Measurements from ENCODE around the gene FRRS1L. TPM values are rescaled to one million over a fixed set of nuclear protein-coding genes. Genes with fewer than 3 reads are reported as not detected.

Gene FRRS1L
- total RNA-seq, 2 experiments from 2014 or later, result not detected

DNA sequence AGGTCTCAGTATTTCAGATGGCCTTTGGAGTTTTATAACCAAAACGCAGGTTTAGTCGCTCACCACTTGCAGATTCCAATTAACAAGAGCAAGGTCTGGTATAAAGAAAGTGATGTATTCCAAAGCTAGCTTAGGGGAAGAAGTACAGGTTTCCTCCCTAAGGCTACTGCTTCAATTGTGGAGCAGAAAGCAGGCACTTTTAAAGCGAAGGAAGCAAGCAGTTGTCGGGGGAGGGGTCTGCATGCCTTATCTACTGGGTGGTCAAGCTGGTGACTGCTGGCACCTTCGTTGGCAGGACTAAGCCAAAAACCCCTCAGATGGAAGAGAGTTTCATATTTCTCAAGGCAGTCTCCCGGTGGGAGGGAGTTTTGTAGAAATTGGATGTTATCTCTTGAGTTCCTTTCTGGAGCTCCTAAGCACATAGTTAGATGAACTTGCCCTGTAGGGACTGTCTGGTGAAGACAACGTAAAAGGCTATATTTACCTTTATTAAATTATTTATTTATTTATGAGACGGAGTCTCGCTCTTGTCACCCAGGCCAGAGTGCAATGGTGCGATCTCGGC is 45.7 kb downstream of the FRRS1L start:
- Mint-ChIP-seq H3K9me3 (no peaks in the 10 kb centered on the region), H3K4me1 (ENCODE audit: low read depth) (peaks cover 24% of the 10 kb centered on the region), H3K4me3 (no peak overlapping the region), H3K36me3 (ENCODE audit: low read depth) (peaks cover 7% of the 10 kb centered on the region), H3K27ac (no peak overlapping the region), H3K27me3 (ENCODE audit: low read depth) (no peaks in the 10 kb centered on the region)
- intact Hi-C loops (cut with micrococcal nuclease), result loop anchor here (2.0 kb wide), 2 partner anchors 77 to 289 kb away; no protein-coding TSS in a partner anchor
- no peak for DNase-seq
- CTCF ChIA-PET, result no interaction called here

DNA sequence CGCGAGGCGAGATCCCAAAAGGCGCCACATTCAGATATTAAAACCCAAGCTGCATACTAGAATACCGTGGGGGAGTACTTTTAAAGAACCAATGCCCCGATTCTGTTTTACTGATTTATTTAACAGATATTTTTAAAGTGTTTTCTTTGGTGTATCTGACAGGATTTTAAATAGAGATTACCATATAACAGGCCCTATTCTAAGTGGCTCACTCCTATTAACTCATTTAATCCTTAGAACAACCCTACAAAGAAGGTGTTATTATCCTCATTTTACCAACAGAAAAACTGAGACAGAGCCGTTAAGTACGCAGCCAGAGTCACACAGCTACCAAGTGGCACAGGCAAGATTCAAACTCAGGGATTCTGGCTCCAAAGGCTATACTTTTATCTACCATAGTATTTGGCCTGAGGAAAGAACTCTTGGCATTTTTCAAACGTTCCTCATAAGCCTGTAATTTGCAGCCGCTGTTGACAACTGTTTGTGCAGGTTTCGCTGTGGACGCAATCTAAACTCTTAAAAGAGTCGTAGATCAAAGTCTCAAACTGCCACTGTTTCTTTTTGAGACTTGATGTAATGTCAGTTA is 46.8 kb downstream of the FRRS1L start:
- Mint-ChIP-seq H3K27me3 (ENCODE audit: low read depth) (no peaks in the 10 kb centered on the region), H3K9me3 (no peaks in the 10 kb centered on the region), H3K27ac (peak overlapping the region; percentile 75), H3K36me3 (ENCODE audit: low read depth) (peaks cover 7% of the 10 kb centered on the region), H3K4me3 (peak overlapping the region; percentile 90), H3K4me1 (ENCODE audit: low read depth) (peaks cover 33% of the 10 kb centered on the region)
- CTCF ChIA-PET, result interaction anchor here (0.6 to 1.4 kb wide), 3 partner anchors 10 to 191 kb away, joined by 3 to 4 read pairs (median 4); no protein-coding TSS in a partner anchor
- intact Hi-C loops (cut with micrococcal nuclease), result loop anchor here (1.0 to 2.0 kb wide), 6 partner anchors 61 to 1837 kb away; partner anchors contain the start of genes ABITRAM, CTNNAL1, ELP1 and RAD23B
- no peak for DNase-seq

DNA sequence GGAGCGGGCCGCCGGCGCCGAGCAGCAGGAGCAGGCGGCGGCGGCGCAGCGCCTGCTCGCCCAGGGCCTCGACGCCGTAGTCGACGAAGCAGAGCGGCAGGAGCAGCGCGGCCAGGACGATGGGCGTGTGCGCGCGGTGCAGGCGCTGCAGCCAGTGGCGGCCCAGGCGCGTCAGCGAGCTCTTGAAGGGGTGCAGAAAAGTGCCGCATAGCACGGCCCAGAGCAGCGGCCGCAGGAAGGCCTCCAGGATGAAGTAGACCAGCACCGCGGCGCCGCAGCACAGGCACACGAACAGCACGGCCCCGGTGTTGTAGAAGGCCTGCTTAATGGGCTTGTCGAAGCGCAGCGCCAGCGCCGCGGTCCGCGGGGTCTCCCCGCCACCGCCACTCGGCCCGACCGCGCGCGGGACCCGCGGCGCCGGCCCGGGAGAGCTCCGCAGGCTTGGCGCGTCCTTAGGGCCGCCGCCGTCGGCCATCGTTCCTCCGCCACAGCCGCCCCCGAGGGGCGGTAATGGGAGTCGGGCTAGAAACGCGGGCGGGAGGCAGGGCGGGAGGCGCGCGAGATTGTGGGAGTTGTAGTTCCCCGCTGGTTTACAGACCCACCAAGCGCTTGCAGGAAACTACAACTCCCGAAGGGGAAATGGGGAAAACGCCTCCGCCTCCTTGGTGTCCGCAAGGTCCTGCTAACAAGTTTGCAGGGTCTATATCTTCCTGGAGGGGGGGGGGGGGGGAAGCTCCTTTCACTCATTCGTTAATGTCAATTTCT is 47.4 kb downstream of the FRRS1L start, which contains the start of gene TMEM245:
TMEM245 (minus strand) TSS at position 509 of the 765 bp plus-strand sequence; CDS start at position 475, 34 bp downstream.
- H3K27me3 Mint-ChIP-seq (ENCODE audit: low read depth), result no peaks in the 10 kb centered on the region
- H3K4me1 Mint-ChIP-seq (ENCODE audit: low read depth), result peaks cover 40% of the 10 kb centered on the region
- CTCF ChIA-PET, result interaction anchor here (0.6 to 1.4 kb wide), 3 partner anchors 10 to 31 kb away, joined by 4 to 5 read pairs (median 4); no protein-coding TSS in a partner anchor
- H3K9me3 Mint-ChIP-seq, result no peaks in the 10 kb centered on the region
- intact Hi-C loops (cut with micrococcal nuclease), result loop anchor here (1.0 to 10.0 kb wide), 10 partner anchors 62 to 1836 kb away; partner anchors contain the start of genes ABITRAM, CTNNAL1, ELP1 and EPB41L4B
- peak within 1 kb of the TSS; percentile 90 for H3K4me3 Mint-ChIP-seq
- peak within 1 kb of the TSS; percentile 78 for H3K27ac Mint-ChIP-seq
- DNase-seq, result peak; percentile 97
- peaks cover 7% of the 10 kb centered on the region for H3K36me3 Mint-ChIP-seq (ENCODE audit: low read depth)

- intact Hi-C loops (cut with micrococcal nuclease), result loop anchor here (1.0 to 10.0 kb wide), 7 partner anchors 9 to 1036 kb away; partner anchors contain the start of gene EPB41L4B
- Mint-ChIP-seq H3K27me3 (ENCODE audit: low read depth) (no peaks in the 10 kb centered on the region), H3K4me1 (ENCODE audit: low read depth) (peaks cover 47% of the 10 kb centered on the region), H3K9me3 (no peaks in the 10 kb centered on the region), H3K4me3 (peak overlapping the region; percentile 90), H3K27ac (peak overlapping the region; percentile 78), H3K36me3 (ENCODE audit: low read depth) (peaks cover 9% of the 10 kb centered on the region)
- CTCF ChIA-PET, result interaction anchor here (0.6 to 1.4 kb wide), 3 partner anchors 10 to 72 kb away, joined by 3 to 5 read pairs (median 4); no protein-coding TSS in a partner anchor
- no peak for DNase-seq
These were observed 48.1 kb downstream of the FRRS1L start for GRCh38 chr9:109118808-109119438.

DNA sequence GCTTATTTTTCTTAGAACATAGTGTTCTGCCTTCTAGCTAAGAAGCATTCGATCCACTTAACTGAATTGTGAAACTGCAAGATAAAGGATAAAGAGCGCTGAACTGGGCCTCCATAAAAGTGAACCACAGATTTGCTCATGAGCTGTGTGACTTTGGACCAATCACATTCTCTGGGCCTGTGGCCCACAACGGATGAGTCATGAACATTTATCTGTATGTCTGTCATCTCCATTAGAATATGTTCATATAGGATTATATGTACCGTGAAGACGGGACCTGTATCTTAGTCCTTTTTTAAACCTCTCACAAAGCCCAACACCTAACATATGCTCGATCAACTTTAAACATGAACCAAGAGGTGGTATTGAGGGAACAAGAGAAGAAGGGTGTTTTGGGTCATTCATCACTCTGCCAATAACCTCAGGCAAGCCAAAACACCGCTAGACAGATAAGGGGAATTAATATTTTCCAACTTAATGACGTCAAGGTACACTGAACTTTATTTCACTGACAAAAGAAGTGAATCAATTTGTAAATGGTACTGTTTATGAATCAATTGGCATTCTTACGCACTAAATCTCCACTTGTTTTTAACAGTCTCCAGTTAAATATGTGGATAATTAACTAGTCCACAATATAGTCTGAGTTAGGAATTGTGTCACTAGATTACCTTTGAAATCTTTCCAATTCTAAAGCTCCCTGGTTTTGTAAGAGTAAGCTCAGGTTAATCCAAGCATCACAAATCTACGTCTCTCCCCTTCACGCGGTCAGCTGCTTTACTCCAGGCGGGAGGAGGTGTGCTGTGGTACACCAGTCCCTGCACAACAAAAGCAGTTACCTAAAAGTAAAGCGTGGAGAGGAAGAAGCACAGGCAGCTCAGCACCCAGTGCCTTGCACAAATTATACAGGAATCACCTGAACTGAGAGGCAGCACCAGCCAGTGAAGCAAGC is 48.9 kb downstream of the FRRS1L start:
- Mint-ChIP-seq H3K27me3 (ENCODE audit: low read depth) (no peaks in the 10 kb centered on the region), H3K27ac (peak overlapping the region; percentile 78), H3K9me3 (no peaks in the 10 kb centered on the region), H3K4me3 (peak overlapping the region; percentile 90), H3K4me1 (ENCODE audit: low read depth) (peaks cover 55% of the 10 kb centered on the region), H3K36me3 (ENCODE audit: low read depth) (peaks cover 9% of the 10 kb centered on the region)
- CTCF ChIA-PET, result interaction anchor here (0.9 to 1.0 kb wide), 2 partner anchors 38 to 73 kb away, joined by 3 read pairs; no protein-coding TSS in a partner anchor
- intact Hi-C loops (cut with micrococcal nuclease), result loop anchor here (1.0 to 10.0 kb wide), 6 partner anchors 8 to 1037 kb away; partner anchors contain the start of gene EPB41L4B
- DNase-seq, result peak; percentile 74

GRCh38 chr9:109115931-109116526 is 51.0 kb downstream of the FRRS1L start:
- H3K27me3 Mint-ChIP-seq (ENCODE audit: low read depth), result no peaks in the 10 kb centered on the region
- DNase-seq, result no peak
- intact Hi-C loops (cut with micrococcal nuclease), result loop anchor here (10.0 kb wide), 2 partner anchors 209 to 1039 kb away; partner anchors contain the start of gene EPB41L4B
- H3K4me1 Mint-ChIP-seq (ENCODE audit: low read depth), result peaks cover 74% of the 10 kb centered on the region
- H3K36me3 Mint-ChIP-seq (ENCODE audit: low read depth), result peaks cover 9% of the 10 kb centered on the region
- H3K9me3 Mint-ChIP-seq, result no peaks in the 10 kb centered on the region
- no peak overlapping the region for H3K27ac Mint-ChIP-seq
- CTCF ChIA-PET, result no interaction called here
- H3K4me3 Mint-ChIP-seq, result no peak overlapping the region

- CTCF ChIA-PET, result interaction anchor here (0.6 kb wide), 1 partner anchor 336 kb away, joined by 3 read pairs; no protein-coding TSS in a partner anchor
- intact Hi-C loops (cut with micrococcal nuclease), result loop anchor here (1.0 to 10.0 kb wide), 6 partner anchors 22 to 1143 kb away; partner anchors contain the start of genes EPB41L4B and TXN
- Mint-ChIP-seq H3K27me3 (ENCODE audit: low read depth) (no peaks in the 10 kb centered on the region), H3K9me3 (no peaks in the 10 kb centered on the region), H3K4me3 (no peak overlapping the region), H3K36me3 (ENCODE audit: low read depth) (peaks cover 9% of the 10 kb centered on the region), H3K4me1 (ENCODE audit: low read depth) (peaks cover 81% of the 10 kb centered on the region), H3K27ac (peak overlapping the region; percentile 21)
- peak; percentile 39 for DNase-seq
These were observed 52.4 kb downstream of the FRRS1L start for GRCh38 chr9:109114670-109115069.

- Mint-ChIP-seq H3K27me3 (ENCODE audit: low read depth) (no peaks in the 10 kb centered on the region), H3K27ac (peak overlapping the region; percentile 21), H3K4me3 (no peak overlapping the region), H3K36me3 (ENCODE audit: low read depth) (peaks cover 9% of the 10 kb centered on the region), H3K4me1 (ENCODE audit: low read depth) (peaks cover 86% of the 10 kb centered on the region), H3K9me3 (no peaks in the 10 kb centered on the region)
- CTCF ChIA-PET, result interaction anchor here (0.6 kb wide), 1 partner anchor 335 kb away, joined by 3 read pairs; no protein-coding TSS in a partner anchor
- no peak for DNase-seq
- intact Hi-C loops (cut with micrococcal nuclease), result loop anchor here (1.0 to 10.0 kb wide), 6 partner anchors 22 to 1143 kb away; partner anchors contain the start of genes EPB41L4B and TXN
These were observed 53.0 kb downstream of the FRRS1L start for GRCh38 chr9:109113892-109114609.

GRCh38 chr9:109113254-109113653 is 53.8 kb downstream of the FRRS1L start:
- no peak overlapping the region for H3K4me3 Mint-ChIP-seq
- H3K4me1 Mint-ChIP-seq (ENCODE audit: low read depth), result peaks cover 91% of the 10 kb centered on the region
- intact Hi-C loops (cut with micrococcal nuclease), result loop anchor here (5.0 to 10.0 kb wide), 3 partner anchors 212 to 1144 kb away; partner anchors contain the start of genes EPB41L4B and TXN
- H3K27ac Mint-ChIP-seq, result no peak overlapping the region
- no peaks in the 10 kb centered on the region for H3K27me3 Mint-ChIP-seq (ENCODE audit: low read depth)
- CTCF ChIA-PET, result no interaction called here
- DNase-seq, result no peak
- peaks cover 9% of the 10 kb centered on the region for H3K36me3 Mint-ChIP-seq (ENCODE audit: low read depth)
- no peaks in the 10 kb centered on the region for H3K9me3 Mint-ChIP-seq

Measured in activated naive CD4-positive, alpha-beta T cell treated with anti-CD3 and anti-CD28 coated beads for 36 hours (primary cell).